RWPE1 (cell line): ENCODE data around the gene CCDC170.
"Not testable (repeated sequence)": the region's sequence is repeated elsewhere in the genome, so short reads cannot be mapped to it uniquely, and the experiment has no call there.

Source experiments
- CTCF ChIA-PET: fragments of 350-600 bp; sonication (Branson Sonifier 250); formaldehyde crosslinking; extraction: SDS; loops from one replicate; lab custom pipeline; 2021; lab: Yijun Ruan, JAX
- POLR2A ChIA-PET: fragments of 400-600 bp; formaldehyde crosslinking; extraction: SDS; loops from one replicate; lab custom pipeline; 2020; ENCODE audit warnings: antibody characterized with exemption; ENCODE audit not compliant: low non-redundant PET; lab: Yijun Ruan, JAX
- DNase-seq: peaks from one replicate; pipeline ENCODE4 v3.0.0; 2012; ENCODE audit warnings: low spot score
- H3K27ac ChIP-seq: fragments of 450-650 bp; 2 replicates; pipeline ENCODE4 v1.5.1; 2017
- CTCF ChIP-seq: fragments of 450-650 bp; conservative IDR thresholded peaks from 2 replicates; pipeline ENCODE4 v1.5.1; 2017; ENCODE audit warnings: low read depth, mild to moderate bottlenecking

Gene CCDC170

GRCh38 chr6:151536188-151536479 lies 42.3 kb downstream of the CCDC170 start:
- CTCF ChIA-PET = no interaction called here
- POLR2A ChIA-PET = no interaction called here
- no peak for TF ChIP-seq CTCF
- no peak for DNase-seq
- H3K27ac ChIP-seq = no peak overlapping the region

GRCh38 chr6:151537556-151537955 lies 43.7 kb downstream of the CCDC170 start:
- no peak overlapping the region for H3K27ac ChIP-seq
- TF ChIP-seq CTCF = no peak
- ChIA-PET POLR2A (no interaction called here), CTCF (interaction anchor here (0.7 kb wide), 1 partner anchor 8 kb away, joined by 3 read pairs; no protein-coding TSS in a partner anchor)
- no peak for DNase-seq

- DNase-seq = no peak
- no peak for TF ChIP-seq CTCF
- ChIA-PET POLR2A (no interaction called here), CTCF (no interaction called here)
- no peak overlapping the region for H3K27ac ChIP-seq
Observed at GRCh38 chr6:151539506-151540268, 45.9 kb downstream of the CCDC170 start.

- POLR2A ChIA-PET = no interaction called here
- CTCF ChIA-PET = interaction anchor here (0.6 kb wide), 1 partner anchor 55 kb away, joined by 3 read pairs; no protein-coding TSS in a partner anchor
Observed at GRCh38 chr6:151544453-151544852, 50.6 kb downstream of the CCDC170 start.

GRCh38 chr6:151544884-151545283 lies 51.1 kb downstream of the CCDC170 start:
- POLR2A ChIA-PET, DNase-seq, H3K27ac ChIP-seq: not testable (repeated sequence)
- CTCF ChIA-PET = interaction anchor here (0.6 kb wide), 1 partner anchor 56 kb away, joined by 3 read pairs; no protein-coding TSS in a partner anchor

More at GRCh38 chr6:151544453-151544852, 50.6 kb downstream of the CCDC170 start:
- TF ChIP-seq CTCF = no peak
- H3K27ac ChIP-seq = no peak overlapping the region
- no peak for DNase-seq

- no peak for TF ChIP-seq CTCF
- no peak overlapping the region for H3K27ac ChIP-seq
- ChIA-PET POLR2A (no interaction called here), CTCF (interaction anchor here (0.6 kb wide), 1 partner anchor 39 kb away, joined by 3 read pairs; no protein-coding TSS in a partner anchor)
- DNase-seq = no peak
Observed at GRCh38 chr6:151546941-151547659, 53.3 kb downstream of the CCDC170 start.
